ENCODE results near the gene LTB4R2.
"Not testable (repeated sequence)": the region's sequence is repeated elsewhere in the genome, so short reads cannot be mapped to it uniquely, and the experiment has no call there.

The LTB4R2 gene

GRCh38 chr14:24325041-24325530 is 15.1 kb downstream of the LTB4R2 start:
- WGBS, 2 experiments (ENCODE audit: insufficient coverage in 2 of 2), result 91 to 92% methylated on average over 4 to 5 of the region's 5 CpGs
- Histone ChIP-seq H3K9me3 (ENCODE audit: control insufficient read depth, low read length) (no peaks in the 10 kb centered on the region), H3K4me3 (ENCODE audit: extremely low read depth, insufficient read depth, low read length, poor library complexity, severe bottlenecking) (no peak overlapping the region), H3K36me3 (ENCODE audit: control insufficient read depth, insufficient read depth, low read length) (no peaks in the 10 kb centered on the region), H3K27ac (ENCODE audit: low read depth, low read length, severe bottlenecking) (no peak overlapping the region), H3K4me1 (ENCODE audit: control insufficient read depth, insufficient read depth, low read length, poor library complexity, severe bottlenecking) (peaks cover 20% of the 10 kb centered on the region)

- Histone ChIP-seq H3K36me3 (ENCODE audit: control insufficient read depth, insufficient read depth, low read length) (no peaks in the 10 kb centered on the region), H3K4me1 (ENCODE audit: control insufficient read depth, insufficient read depth, low read length, poor library complexity, severe bottlenecking) (peaks cover 20% of the 10 kb centered on the region), H3K4me3 (ENCODE audit: extremely low read depth, insufficient read depth, low read length, poor library complexity, severe bottlenecking) (no peak overlapping the region), H3K27ac (ENCODE audit: low read depth, low read length, severe bottlenecking) (no peak overlapping the region), H3K9me3 (ENCODE audit: control insufficient read depth, low read length) (no peaks in the 10 kb centered on the region)
- 89 to 90% methylated on average over 7 to 8 of the region's 9 CpGs for WGBS, 2 experiments (ENCODE audit: insufficient coverage in 2 of 2)
Measured at GRCh38 chr14:24325963-24326362, 16.0 kb downstream of the LTB4R2 start.

GRCh38 chr14:24327303-24327702 is 17.4 kb downstream of the LTB4R2 start:
- Histone ChIP-seq H3K36me3 (ENCODE audit: control insufficient read depth, insufficient read depth, low read length) (no peaks in the 10 kb centered on the region), H3K27ac (ENCODE audit: low read depth, low read length, severe bottlenecking) (no peak overlapping the region), H3K9me3 (ENCODE audit: control insufficient read depth, low read length) (no peaks in the 10 kb centered on the region), H3K4me3 (ENCODE audit: extremely low read depth, insufficient read depth, low read length, poor library complexity, severe bottlenecking) (no peak overlapping the region), H3K4me1 (ENCODE audit: control insufficient read depth, insufficient read depth, low read length, poor library complexity, severe bottlenecking) (peaks cover 12% of the 10 kb centered on the region)
- 86 to 91% methylated on average over 2 of the region's 2 CpGs for WGBS, 2 experiments (ENCODE audit: insufficient coverage in 2 of 2)

GRCh38 chr14:24327914-24328313 is 18.0 kb downstream of the LTB4R2 start:
- not testable (repeated sequence) for H3K36me3 ChIP-seq (ENCODE audit: control insufficient read depth, insufficient read depth, low read length); H3K9me3 ChIP-seq (ENCODE audit: control insufficient read depth, low read length); H3K4me3 ChIP-seq (ENCODE audit: extremely low read depth, insufficient read depth, low read length, poor library complexity, severe bottlenecking); H3K27ac ChIP-seq (ENCODE audit: low read depth, low read length, severe bottlenecking)
- H3K4me1 ChIP-seq (ENCODE audit: control insufficient read depth, insufficient read depth, low read length, poor library complexity, severe bottlenecking), result peaks cover 17% of the 10 kb centered on the region
- 0 to 18% methylated on average over 2 to 4 of the region's 9 CpGs for WGBS, 2 experiments (ENCODE audit: insufficient coverage in 2 of 2)

- H3K27ac ChIP-seq (ENCODE audit: low read depth, low read length, severe bottlenecking), result no peak overlapping the region
- H3K9me3 ChIP-seq (ENCODE audit: control insufficient read depth, low read length), result no peaks in the 10 kb centered on the region
- peaks cover 16% of the 10 kb centered on the region for H3K4me1 ChIP-seq (ENCODE audit: control insufficient read depth, insufficient read depth, low read length, poor library complexity, severe bottlenecking)
- H3K36me3 ChIP-seq (ENCODE audit: control insufficient read depth, insufficient read depth, low read length), result no peaks in the 10 kb centered on the region
- 93 to 95% methylated on average over 9 to 12 of the region's 12 CpGs for WGBS, 2 experiments (ENCODE audit: insufficient coverage in 2 of 2)
- H3K4me3 ChIP-seq (ENCODE audit: extremely low read depth, insufficient read depth, low read length, poor library complexity, severe bottlenecking), result no peak overlapping the region
Measured at GRCh38 chr14:24329073-24329663, 19.2 kb downstream of the LTB4R2 start.

GRCh38 chr14:24329736-24330135 is 19.8 kb downstream of the LTB4R2 start:
- Histone ChIP-seq H3K36me3 (ENCODE audit: control insufficient read depth, insufficient read depth, low read length) (no peaks in the 10 kb centered on the region), H3K27ac (ENCODE audit: low read depth, low read length, severe bottlenecking) (no peak overlapping the region), H3K9me3 (ENCODE audit: control insufficient read depth, low read length) (no peaks in the 10 kb centered on the region), H3K4me3 (ENCODE audit: extremely low read depth, insufficient read depth, low read length, poor library complexity, severe bottlenecking) (no peak overlapping the region), H3K4me1 (ENCODE audit: control insufficient read depth, insufficient read depth, low read length, poor library complexity, severe bottlenecking) (peaks cover 16% of the 10 kb centered on the region)
- WGBS, 2 experiments (ENCODE audit: insufficient coverage in 2 of 2), result 87 to 91% methylated on average over 9 of the region's 9 CpGs

GRCh38 chr14:24330973-24331674 is 21.2 kb downstream of the LTB4R2 start:
- 83 to 90% methylated on average over 7 to 9 of the region's 10 CpGs for WGBS, 2 experiments (ENCODE audit: insufficient coverage in 2 of 2)
- no peaks in the 10 kb centered on the region for H3K9me3 ChIP-seq (ENCODE audit: control insufficient read depth, low read length)
- H3K27ac ChIP-seq (ENCODE audit: low read depth, low read length, severe bottlenecking), result no peak overlapping the region
- H3K4me3 ChIP-seq (ENCODE audit: extremely low read depth, insufficient read depth, low read length, poor library complexity, severe bottlenecking), result no peak overlapping the region
- peaks cover 21% of the 10 kb centered on the region for H3K4me1 ChIP-seq (ENCODE audit: control insufficient read depth, insufficient read depth, low read length, poor library complexity, severe bottlenecking)
- no peaks in the 10 kb centered on the region for H3K36me3 ChIP-seq (ENCODE audit: control insufficient read depth, insufficient read depth, low read length)

GRCh38 chr14:24331731-24332267 is 21.9 kb downstream of the LTB4R2 start:
- H3K4me3 ChIP-seq (ENCODE audit: extremely low read depth, insufficient read depth, low read length, poor library complexity, severe bottlenecking), result no peak overlapping the region
- H3K9me3 ChIP-seq (ENCODE audit: control insufficient read depth, low read length), result no peaks in the 10 kb centered on the region
- H3K36me3 ChIP-seq (ENCODE audit: control insufficient read depth, insufficient read depth, low read length), result no peaks in the 10 kb centered on the region
- peaks cover 21% of the 10 kb centered on the region for H3K4me1 ChIP-seq (ENCODE audit: control insufficient read depth, insufficient read depth, low read length, poor library complexity, severe bottlenecking)
- 76 to 82% methylated on average over 23 to 25 of the region's 26 CpGs for WGBS, 2 experiments (ENCODE audit: insufficient coverage in 2 of 2)
- no peak overlapping the region for H3K27ac ChIP-seq (ENCODE audit: low read depth, low read length, severe bottlenecking)

- Histone ChIP-seq H3K4me3 (ENCODE audit: extremely low read depth, insufficient read depth, low read length, poor library complexity, severe bottlenecking) (peak overlapping the region; percentile 26), H3K4me1 (ENCODE audit: control insufficient read depth, insufficient read depth, low read length, poor library complexity, severe bottlenecking) (peaks cover 17% of the 10 kb centered on the region), H3K36me3 (ENCODE audit: control insufficient read depth, insufficient read depth, low read length) (no peaks in the 10 kb centered on the region), H3K9me3 (ENCODE audit: control insufficient read depth, low read length) (no peaks in the 10 kb centered on the region), H3K27ac (ENCODE audit: low read depth, low read length, severe bottlenecking) (no peak overlapping the region)
- WGBS, 2 experiments (ENCODE audit: insufficient coverage in 2 of 2), result 5 to 11% methylated on average over 35 to 56 of the region's 56 CpGs
Measured at GRCh38 chr14:24332268-24332993, 22.5 kb downstream of the LTB4R2 start.

- Histone ChIP-seq H3K4me3 (ENCODE audit: extremely low read depth, insufficient read depth, low read length, poor library complexity, severe bottlenecking) (peak within 1 kb of the TSS; percentile 40), H3K9me3 (ENCODE audit: control insufficient read depth, low read length) (no peaks in the 10 kb centered on the region), H3K27ac (ENCODE audit: low read depth, low read length, severe bottlenecking) (no peak within 1 kb of the TSS), H3K4me1 (ENCODE audit: control insufficient read depth, insufficient read depth, low read length, poor library complexity, severe bottlenecking) (peaks cover 16% of the 10 kb centered on the region), H3K36me3 (ENCODE audit: control insufficient read depth, insufficient read depth, low read length) (no peaks in the 10 kb centered on the region)
- 1 to 5% methylated on average over 32 to 52 of the region's 65 CpGs for WGBS, 2 experiments (ENCODE audit: insufficient coverage in 2 of 2)
Measured at GRCh38 chr14:24334431-24335291, 24.7 kb downstream of the LTB4R2 start, which contains the start of gene ADCY4. ADCY4 (minus strand) TSS chr14:24335071; CDS start chr14:24334652, 419 bp downstream.
